NK-92 treated with Interleukin-12 subunit alpha and Interleukin-12 subunit beta, amount 100 ng/mL, for 24 hours (cell line): ENCODE data around the gene EHBP1.
"Not testable (repeated sequence)": the region's sequence is repeated elsewhere in the genome, so short reads cannot be mapped to it uniquely, and the experiment has no call there.

ENCODE experiments used
- DNase-seq: peaks from one replicate; lab custom pipeline; 2025; lab: John Stamatoyannopoulos, UW

EHBP1 gene

DNA sequence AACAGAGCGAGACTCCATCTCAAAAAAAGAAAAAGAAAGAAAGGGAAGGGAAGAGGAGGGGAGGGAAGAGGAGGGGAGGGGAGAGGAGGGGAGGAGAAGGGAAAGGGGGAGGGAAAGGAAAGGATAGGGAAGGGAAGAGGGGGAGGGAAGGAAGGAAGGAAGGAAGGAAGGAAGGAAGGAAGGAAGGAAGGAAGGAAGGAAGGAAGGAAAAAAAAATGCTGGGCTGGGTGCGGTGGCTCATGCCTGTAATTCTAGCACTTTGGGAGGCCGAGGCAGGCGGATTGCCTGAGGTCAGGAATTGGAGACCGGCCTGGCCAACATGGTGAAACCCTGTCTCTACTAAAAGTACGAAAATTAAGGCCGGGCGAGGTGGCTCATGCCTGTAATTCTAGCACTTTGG lies 314.2 kb downstream of the EHBP1 start:
- not testable (repeated sequence) for DNase-seq

DNA sequence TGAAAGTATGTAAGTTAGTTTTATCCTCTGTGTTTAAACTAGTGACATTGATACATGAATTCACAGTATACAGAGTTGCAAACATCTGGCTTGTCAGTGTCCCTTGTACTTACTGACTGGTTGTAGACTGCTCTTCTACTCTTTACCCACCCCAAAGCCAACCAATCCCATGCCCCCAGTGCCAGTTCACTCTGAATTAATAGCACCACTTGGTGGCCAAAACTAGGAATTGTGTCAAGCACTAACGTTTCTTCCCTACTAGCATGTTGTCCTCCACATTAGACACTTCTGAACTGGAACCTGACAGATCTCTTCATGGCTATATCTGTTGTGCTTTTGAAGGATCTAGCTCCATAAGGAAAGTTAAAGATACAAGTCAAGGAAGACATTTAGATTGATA lies 317.9 kb downstream of the EHBP1 start:
- no peak for DNase-seq

DNA sequence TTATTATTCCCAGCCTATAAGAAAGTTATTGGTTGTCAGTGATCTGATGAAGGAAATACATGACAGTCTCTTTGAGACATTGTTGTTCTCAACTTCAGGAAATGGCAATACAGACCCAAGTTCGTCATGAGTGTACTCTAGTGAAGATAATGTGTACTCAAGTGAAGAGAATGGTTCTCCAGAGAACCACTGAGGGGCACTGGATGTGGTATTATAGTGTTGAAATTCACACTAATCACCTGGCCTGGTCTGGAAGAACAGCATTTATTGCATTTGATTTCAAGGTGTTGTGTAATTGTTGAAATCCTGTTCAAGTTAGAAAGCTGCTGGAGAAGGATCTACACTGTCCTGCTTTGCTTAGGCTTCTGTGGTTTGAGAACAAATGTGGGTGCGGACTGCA lies 321.7 kb downstream of the EHBP1 start:
- no peak for DNase-seq

DNA sequence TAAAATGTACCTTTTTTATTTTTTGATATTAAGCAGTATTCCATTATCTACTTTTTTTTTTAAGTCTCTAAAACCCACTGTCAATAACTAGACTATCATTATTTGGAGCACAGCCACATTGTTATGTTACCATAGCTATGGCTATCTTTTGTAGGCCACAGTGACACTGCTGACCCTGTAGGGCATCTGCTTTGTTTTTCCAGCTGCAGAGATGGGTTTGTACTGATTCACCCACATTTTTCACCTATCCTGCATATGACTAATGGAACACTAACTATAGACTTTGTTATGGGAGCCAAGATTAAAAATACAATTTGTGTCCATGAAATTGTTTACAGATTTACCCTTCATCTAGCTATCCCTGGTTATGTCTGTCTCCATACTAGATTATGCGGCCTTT lies 323.5 kb downstream of the EHBP1 start:
- no peak for DNase-seq

DNA sequence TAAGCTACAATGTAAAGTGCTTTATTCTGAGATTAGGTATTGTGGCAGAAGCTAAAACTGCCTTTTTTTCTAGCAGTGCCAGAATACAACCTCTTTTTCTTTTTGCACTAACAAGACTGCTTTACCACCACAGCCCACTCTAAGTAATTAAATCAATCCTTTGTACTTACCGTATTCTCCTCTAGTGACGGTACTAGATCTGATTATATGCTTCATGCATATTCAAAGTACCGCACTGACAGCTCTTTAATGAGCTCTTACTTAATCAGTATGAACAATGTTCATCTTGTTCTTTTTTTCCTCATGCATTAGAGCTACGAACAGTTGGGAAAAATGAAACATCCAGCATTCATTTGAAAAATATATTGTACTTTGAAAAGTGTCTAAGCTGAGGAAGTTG lies 329.0 kb downstream of the EHBP1 start:
- DNase-seq = no peak

DNA sequence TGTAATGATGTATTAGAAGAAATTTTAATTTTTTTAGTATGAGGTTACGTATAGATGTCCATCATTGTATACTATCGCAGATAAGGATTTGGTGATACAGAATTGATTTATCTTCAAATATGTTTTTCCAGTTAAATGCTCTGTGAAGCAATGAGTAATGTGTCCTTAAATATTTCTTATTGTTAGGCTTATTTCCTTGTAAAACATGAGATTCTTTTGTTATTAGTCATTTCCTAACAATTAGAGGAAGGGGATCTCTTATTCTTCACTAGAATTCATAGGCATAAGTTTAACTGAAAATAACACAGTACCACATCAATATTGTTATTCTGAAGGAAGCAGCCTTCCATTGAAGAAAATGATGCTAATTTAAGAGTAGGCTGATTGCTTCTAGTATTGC lies 329.7 kb downstream of the EHBP1 start:
- DNase-seq = no peak

DNA sequence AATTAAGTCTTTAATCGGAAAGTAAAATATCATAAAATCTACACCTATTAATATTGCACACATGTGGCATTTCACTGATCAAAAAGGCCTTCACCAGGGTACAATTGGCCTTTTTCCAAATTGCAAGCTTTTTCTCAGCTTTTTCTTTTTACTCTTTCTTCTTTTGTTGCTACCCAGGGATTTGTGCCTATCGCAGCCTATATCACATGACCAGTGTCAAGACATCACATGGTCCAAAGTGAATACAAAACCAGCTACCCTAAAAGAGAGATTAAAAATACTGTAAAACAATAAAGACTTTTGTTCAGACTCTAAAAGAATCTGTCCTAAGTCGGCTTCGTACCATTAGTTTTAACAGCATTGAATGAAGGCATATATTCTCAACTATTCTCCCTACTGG lies 330.1 kb downstream of the EHBP1 start:
- no peak for DNase-seq

DNA sequence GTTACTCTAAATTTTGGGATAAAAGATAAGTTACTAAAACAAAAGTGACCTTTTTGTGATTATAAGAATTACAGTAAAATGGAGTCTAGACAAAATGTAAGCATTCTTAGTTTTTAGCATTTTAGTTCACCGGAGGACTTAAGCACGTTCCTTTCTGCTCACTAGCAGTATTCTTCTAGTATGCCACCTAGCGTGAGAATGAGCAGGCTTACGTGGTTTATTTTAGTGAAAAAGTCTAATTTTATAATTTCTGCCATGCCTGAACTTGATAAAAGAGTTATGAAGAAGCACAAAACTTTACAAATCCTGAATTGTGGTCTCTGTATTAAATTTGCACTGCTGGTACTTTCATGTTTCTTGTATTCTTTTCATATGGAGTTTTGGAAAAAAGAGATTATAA lies 332.5 kb downstream of the EHBP1 start:
- DNase-seq = no peak

DNA sequence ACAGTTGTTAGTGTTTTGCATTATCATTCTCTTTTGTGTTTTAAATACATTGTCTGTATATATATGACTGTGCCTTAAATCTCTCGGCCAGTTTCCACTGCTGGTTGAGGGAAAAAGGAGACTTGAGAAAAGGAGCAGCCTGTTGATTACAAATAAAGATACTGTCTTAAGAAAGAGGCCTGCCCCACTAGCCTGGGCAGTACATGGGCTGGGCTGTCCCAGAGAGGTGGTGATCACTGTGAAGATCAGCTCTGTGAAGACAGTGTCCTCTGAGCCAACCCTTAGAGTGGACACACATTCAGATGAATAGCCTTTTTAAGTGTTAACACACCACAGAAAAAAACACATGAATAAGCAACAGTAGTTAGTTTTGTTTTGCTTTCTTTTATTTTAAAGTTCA lies 335.1 kb downstream of the EHBP1 start:
- no peak for DNase-seq

DNA sequence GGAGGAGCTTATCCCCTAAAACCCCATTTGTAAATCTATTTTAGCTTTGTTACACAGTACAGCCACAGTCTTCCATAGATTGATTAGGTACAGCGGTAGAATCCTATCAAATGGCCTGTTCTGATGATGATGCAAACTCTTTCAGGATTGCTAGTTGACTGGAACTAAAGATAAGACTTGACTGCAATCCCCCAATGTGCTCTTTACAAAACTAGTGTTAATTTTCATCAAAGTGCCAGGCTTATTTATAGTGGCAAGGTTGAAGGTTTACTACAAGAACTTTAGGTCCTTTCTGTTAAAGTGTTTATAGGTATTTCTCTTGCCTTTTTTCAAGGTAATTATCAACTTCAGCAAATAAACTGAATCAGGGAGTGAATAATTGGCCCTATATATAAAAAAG lies 336.1 kb downstream of the EHBP1 start:
- DNase-seq = no peak

DNA sequence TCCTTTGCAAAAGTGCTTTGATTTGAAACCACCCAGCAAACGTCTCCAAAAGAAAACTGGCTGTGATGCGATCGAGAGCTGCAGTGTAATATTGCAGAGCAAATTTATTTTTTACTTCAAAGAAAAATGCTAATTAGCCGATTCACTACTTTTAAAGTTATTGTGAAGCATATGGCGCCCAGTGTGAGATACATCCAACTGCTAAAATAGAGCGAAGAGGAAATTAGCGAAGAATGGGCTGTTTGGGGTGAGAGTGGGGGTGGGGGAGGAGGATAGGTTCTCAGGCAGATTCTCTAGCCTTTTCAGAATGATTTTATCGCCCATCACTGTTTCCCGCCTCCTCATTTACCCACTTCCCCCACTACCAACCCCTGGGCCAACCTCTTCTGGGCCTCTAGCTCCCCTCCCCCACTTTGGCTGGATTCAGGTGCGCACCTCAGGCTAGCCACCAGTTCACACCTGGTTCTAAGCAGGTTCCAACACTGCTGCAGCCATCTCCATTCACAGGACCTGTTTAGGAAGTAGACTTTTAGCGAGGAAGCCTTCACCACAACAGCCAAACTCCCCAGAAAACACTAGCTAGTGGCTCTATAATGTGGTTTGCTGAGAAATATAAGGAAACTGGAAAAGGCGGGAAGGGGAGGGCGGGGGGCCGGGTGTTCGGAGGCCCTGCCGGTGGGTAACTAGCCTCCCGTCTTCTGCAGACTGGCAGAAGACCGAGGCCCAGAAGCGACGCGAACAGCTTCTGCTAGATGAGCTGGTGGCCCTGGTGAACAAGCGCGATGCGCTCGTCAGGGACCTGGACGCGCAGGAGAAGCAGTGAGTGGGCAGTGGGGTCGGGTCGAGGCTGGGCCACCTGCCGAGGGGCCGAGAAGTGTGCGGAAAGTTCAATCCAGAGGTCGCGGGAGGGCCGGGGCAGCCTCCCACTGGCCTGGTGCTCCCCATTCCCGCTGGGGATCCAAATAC lies 339.1 kb downstream of the EHBP1 start:
- no peak for DNase-seq

DNA sequence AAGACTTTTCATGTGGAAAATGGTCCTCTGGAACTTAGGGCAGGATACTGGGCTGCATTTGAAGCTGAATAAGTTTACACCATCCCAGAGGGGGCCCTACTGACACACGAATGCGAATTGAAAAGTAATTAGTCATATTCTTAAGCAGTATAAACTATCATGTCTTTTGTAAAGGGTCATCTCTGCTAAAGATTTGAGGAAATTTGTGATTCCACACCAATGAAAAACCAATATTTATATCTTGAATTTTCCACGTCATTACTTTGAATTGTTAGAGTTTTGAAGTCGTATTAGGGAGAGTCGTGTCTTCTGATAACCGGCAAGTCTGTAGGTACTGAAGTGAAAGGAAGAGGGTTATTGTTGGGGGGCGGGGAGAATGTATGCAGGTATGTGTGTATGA lies 341.0 kb downstream of the EHBP1 start:
- no peak for DNase-seq

DNA sequence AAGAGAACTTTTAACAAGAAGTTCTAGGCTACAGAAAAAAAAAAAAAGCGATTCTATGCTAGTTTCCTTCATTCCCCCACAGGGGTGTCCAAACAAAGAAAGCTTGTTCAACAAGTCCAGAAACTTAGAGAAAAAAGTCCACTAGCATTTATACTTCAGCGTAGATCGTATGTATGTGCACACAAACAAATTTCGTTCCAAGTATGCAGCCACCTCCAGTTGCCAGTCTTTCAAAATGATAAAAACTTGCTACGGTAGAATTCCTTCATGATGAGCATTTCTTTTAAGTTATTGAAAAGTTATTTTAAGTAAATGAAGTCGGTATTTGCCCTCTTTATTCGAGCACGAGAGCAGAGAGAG lies 341.4 kb downstream of the EHBP1 start:
- no peak for DNase-seq

DNA sequence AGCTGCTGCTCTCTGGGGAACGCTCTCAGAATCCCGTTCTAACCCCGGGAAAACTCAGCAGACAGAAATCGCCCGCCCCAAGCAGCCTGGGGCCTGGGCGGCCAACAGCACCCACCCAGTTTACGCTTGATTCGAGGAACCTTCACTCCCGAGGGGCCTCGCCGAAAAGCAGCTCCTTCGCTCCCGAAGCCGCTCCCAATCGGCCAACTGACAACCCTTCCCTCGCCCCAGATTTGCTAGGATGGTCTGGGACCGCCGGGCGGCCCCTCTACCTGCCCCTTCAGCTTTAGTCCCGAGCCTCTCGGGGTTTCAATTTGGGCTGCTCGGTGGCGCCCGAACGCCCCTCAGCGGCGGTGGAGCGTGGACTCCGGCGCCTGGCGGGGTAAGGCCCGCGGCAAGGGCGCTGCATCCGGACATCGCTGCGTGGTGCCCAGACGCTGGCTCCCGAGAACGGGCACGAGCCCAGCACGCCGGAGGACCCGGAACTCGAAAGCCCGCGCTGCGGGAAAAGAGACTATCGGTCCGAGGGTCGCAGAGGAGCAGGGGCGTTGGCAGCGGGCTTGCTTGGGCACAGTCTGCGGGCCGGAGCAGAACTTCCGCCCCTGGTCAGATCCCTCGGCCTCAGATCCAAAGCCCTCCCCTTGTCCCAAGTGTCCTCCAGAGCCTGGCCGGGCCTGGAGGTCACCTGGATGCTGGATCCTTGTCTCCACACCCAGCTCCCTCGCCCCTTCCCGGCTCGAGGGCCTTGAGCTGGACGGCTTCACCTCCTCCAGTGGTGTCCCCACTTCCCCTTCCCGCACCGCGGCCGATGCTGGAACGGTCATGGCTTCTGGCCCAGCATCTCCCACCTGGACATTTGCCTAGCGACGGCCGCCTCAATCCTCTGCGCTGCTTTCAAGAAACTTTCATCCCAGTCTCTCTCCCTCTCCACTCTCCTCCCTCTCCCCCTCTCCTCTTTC lies 342.1 kb downstream of the EHBP1 start:
- DNase-seq = no peak

DNA sequence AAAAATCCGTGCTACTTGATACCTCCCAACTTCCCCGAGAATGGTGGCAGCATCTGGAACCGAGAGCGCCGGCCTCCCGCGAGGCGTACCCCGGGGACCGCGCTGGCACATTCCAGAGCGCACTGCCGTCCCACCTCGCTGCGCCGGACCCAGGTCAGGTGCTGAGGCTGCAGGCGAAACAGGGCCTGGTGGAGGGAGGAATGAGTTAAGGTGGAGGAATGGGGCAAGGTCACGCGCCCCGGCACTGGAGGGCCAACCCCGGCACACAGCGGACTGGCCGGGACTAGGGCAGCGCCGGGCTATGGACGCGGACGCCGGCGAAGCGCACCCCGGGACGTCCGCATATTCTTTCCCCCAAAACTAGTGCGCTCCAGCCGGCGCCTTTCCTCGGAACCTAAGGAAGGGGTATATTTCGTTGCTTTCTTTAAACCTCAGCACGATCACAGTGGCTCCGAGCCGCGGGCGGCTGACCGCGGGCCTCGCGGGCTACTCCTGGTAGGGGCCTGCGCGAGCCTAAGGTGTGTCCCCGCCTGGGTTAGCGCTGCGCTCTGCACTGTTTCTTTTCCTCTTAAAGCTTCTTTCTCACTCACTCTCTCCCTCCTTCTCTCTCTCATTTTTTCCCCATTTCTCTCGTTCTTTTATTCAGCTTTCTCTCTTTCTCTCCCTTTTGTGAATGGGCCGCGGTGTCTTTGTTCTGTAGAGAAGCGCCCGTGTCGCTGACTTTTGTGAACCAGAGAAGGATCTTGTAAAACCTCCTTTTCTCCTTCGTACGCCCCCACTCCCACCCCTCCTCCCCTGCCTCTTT lies 343.1 kb downstream of the EHBP1 start:
- no peak for DNase-seq

DNA sequence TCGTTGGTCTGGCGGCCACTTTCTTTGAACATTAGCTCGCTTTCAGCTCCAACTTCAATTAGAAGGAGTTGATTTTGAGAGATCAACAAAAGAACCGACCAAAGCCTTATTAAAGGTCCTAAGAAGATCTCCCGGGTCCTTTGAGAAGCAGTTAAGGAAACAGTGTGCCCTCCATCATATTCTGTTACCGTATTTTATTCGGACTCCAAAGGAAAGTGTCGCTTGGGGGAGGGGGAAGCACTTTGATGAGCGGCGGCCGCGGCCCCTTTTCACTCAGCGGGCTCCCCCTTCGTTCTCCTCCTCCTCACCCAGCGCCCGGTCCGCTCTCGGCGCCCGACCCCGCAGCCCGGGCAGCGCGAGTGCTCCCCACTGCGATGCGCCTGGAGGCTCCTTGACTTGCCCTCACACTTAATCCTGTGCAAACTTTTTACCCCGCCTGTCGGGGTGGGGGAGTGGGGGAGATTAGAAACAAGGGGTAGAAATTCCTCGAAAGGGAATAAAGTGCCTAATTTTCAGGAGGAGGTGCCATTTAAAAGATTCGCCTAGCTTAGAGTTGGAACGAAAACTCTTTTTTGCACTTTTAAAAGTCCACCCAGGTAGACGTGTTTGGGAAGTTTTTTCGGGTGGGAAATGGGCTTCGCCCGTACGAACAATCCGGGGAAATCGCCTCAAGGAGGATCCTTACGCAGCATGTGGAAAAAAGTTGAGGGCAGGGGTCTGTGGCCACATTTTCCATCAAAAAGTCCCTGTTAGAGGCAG lies 343.9 kb downstream of the EHBP1 start:
- DNase-seq = no peak

DNA sequence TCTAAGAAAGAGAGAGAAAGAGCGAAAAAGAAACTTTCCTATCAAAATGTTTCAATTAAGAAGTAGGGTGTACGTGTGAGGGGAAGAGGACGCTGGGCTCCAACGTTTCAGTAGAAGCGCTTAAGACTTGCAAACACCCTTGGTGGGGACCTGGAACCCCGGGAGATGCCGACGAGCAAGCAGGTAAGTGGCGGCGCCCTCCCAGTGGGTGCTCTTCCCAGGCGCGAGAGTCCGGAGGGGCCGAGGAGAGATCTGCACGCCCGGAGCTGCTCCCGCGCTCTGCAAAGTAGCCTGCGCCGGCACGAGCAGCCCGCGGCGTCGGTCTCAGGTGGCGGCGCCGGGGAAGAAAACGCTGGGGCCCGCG lies 344.4 kb downstream of the EHBP1 start:
- DNase-seq = no peak

DNA sequence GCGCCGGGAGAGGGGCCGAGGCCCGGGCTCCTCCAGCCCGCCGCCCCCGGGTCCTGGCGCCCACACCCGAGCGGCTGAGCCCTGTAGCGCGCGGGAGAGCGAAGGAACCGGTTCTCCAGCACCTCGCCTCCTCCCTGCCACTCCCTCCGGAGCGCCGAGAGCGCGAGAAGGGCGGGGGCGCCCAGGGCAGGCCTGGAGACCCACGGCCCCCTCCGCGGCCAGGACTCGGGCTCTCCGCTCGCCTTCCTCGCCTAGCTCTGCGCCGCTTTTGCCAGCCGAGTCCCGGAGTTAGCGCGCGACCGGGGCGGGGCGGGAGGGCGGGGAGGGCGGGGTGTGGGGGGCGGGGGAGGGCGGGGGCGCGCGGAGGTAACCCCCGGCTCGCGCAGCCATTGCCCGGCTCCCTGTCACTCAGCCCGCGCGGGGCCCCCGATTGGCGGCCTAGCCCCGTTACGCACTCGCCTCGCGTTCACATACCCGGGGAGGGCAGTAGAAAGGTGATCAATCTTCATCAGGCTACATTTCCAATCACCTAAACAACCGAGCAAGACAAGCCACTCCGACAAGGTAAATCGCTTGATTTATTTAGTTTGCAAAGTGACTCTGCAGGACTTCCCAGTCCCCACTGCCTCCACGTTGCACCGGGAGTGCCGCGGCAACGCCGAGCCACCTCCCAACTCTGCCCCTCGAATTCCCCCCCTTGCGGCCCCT lies 345.0 kb downstream of the EHBP1 start, which contains the start of gene OTX1:
Gene OTX1 (plus strand): TSS at position 497 of the 708 bp plus-strand sequence. CDS start 2,161 bp downstream, outside the sequence.
- no peak for DNase-seq

DNA sequence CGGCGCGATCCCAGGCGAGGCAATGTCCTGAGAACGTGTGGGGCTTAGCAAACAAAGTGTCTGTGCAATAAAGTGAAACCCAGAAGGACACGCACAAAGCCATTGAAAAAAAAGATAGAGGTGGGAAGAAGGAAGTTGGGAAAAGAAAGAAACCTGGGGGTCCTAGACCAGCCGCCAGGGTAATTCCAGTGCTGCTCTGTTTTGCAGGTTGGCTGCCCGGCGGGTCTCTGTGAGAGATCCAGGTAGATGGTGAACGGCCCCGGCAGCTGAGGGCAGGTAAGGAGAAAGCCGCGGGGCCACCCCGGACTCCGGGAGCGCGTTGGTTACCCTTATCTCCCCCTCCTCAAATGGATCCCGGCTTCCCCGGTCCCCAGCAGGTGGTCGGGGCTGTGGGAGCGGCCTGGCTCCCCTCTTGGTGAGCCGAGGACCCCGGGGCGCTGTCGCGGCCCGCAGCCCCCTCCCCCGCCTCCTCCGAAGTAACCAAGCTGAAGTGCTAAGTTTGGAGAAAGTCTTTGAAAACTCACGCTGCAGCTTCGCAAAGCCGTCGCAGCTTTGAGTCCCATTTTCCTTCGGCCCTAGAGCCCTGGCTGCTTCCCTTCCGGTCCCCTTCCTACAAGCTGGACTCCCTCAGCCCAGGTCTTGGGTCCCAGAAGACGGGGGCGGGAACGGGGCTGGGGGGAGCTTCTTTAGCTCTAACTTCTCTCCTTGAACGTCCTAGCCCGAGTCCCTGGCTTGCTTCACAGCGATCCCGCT lies 345.7 kb downstream of the EHBP1 start:
- DNase-seq = no peak

DNA sequence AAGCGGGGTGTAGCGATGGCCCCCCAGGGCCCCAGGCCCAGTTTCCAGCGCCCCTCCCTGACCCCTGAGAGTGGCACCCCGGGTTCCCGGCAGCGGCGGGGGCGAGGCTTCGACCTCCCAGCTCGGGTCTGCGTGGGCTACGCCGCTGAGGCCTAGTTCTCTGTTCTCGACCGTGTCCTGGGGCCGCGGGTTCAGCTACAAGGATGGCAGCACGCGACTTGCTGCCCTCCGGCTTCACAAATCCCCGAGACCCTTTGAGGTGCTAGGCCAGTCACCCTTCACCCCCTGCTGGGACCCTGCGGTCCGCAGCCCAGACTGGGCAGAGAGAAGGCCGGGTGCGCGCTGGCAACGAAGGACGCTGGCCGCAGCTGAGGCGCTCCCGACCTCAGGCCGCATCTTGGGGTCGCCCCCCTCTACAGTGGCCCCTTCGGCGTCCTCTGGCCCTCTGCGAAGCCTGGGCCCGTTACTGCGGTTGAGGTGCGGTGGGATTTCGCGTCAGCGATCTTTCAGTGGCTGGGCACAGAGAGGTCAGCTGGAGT lies 346.4 kb downstream of the EHBP1 start:
- DNase-seq = no peak
